Breast epithelium (tissue), 4 donors: ENCODE data around the gene NCOR2. TPM values are rescaled to one million over a fixed set of nuclear protein-coding genes. Genes with fewer than 3 reads are reported as not detected.

ENCODE experiments used
- DNase-seq, 2 donors: peaks; one replicate each; pipeline ENCODE4 v3.0.0-alpha.2; 2019; ENCODE audit warnings: low spot score in 2 of 2
- H3K27ac ChIP-seq, 2 donors: fragments of 200-600 bp; sonication (generic) in 1 of 2; one replicate each; pipeline ENCODE4 v1.5.1; 2016 to 2019; ENCODE audit warnings: mild to moderate bottlenecking in 1 of 2
- H3K27me3 ChIP-seq, 2 donors: fragments of 200-600 bp; sonication (generic) in 1 of 2; one replicate each; pipeline versions ENCODE4 v1.5.1 to v1.6.0; 2017 to 2019; ENCODE audit warnings: control low read depth in 1 of 2, mild to moderate bottlenecking in 1 of 2
- H3K36me3 ChIP-seq: fragments of 200-600 bp; one replicate; pipeline ENCODE4 v1.5.1; 2019
- H3K4me1 ChIP-seq, 2 donors: fragments of 200-600 bp; sonication (generic); one replicate each; pipeline ENCODE4 v1.5.1; 2016 to 2019; ENCODE audit warnings: control low read depth in 1 of 2
- H3K4me3 ChIP-seq, 3 donors: fragments of 200-600 bp; sonication (generic); 1 replicate in 2 of 3; 2 replicates in 1 of 3; pipeline ENCODE4 v1.5.1; 2016 to 2019; ENCODE audit warnings: mild to moderate bottlenecking in 3 of 3, moderate library complexity in 2 of 3
- H3K9me3 ChIP-seq, 2 donors: fragments of 200-600 bp; sonication (generic) in 1 of 2; one replicate each; pipeline ENCODE4 v1.5.1; 2016 to 2019; ENCODE audit warnings: control low read depth in 1 of 2
- CTCF ChIP-seq, 3 donors: fragments of 450-650 bp; IDR thresholded peaks; one replicate each; pipeline ENCODE4 v1.5.1; 2016 to 2017; ENCODE audit warnings: antibody characterized with exemption in 3 of 3, mild to moderate bottlenecking in 3 of 3, moderate library complexity in 3 of 3
- POLR2A ChIP-seq: fragments of 450-650 bp; IDR thresholded peaks from one replicate; pipeline ENCODE4 v1.6.1; 2016; ENCODE audit warnings: antibody characterized with exemption, mild to moderate bottlenecking, moderate library complexity
- POLR2AphosphoS5 ChIP-seq, 3 donors: sonication (generic); formaldehyde crosslinking; IDR thresholded peaks; one replicate each; pipeline ENCODE4 v1.6.1; 2017; ENCODE audit warnings: antibody characterized with exemption in 3 of 3
- intact Hi-C: fragments of 100-400 bp; cut with DNase I; formaldehyde crosslinking; loops from one replicate; pipeline ENCODE4 v1.15.1; 2023; ENCODE audit warnings: low total_unique reads
- total RNA-seq, 3 donors: library from RNA; depleted of rRNA; stranded (reverse); fragments of >200 nt; gene quantifications; one replicate each; pipeline ENCODE4 v1.1.0, GENCODE V29; 2016

The NCOR2 gene
- total RNA-seq, 3 donors from 2014 or later: 58.4 to 83.9 (median 71.7) TPM

DNA sequence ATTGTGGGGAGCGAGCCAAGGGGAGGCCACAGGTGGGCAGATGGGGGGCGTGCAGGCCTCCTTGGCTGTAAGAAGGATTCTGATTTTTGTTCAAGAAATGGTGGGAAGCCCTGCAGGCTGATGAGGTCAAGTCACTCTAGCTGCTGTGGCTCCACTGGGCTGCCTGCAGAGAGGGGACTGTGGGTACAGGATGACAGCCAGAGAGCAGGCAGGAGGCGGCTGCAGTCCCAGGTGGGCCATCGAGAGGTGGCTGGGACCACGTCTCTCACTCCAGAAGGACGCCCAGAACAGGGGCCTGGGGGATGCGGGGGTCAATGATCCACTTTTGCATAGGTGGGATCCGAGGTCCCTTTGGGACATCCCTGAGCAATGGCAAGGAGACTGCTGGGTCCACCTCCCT, 9.1 kb downstream of the NCOR2 start:
- no peak for DNase-seq
- Histone ChIP-seq H3K4me1 (peaks cover 4 to 16% of the 10 kb centered on the region in 2 donors), H3K4me3 (no peak overlapping the region), H3K27ac (peak overlapping the region; percentile 13 to 19), H3K27me3 (no peaks in the 10 kb centered on the region), H3K36me3 (no peaks in the 10 kb centered on the region), H3K9me3 (no peaks in the 10 kb centered on the region)
- intact Hi-C loops: no loop called here
- TF ChIP-seq POLR2AphosphoS5 (IDR thresholded peaks at IDR 0.05) (no peak), CTCF (IDR thresholded peaks at IDR 0.05) (no peak), POLR2A (no peak)

- H3K4me1 ChIP-seq: peaks cover 4 to 16% of the 10 kb centered on the region in 2 donors
- H3K27me3 ChIP-seq: no peaks in the 10 kb centered on the region
- no peaks in the 10 kb centered on the region for H3K9me3 ChIP-seq
- H3K36me3 ChIP-seq: no peaks in the 10 kb centered on the region
- peak overlapping the region in 1 of 2 donors; percentile 19 for H3K27ac ChIP-seq
- TF ChIP-seq POLR2AphosphoS5 (IDR thresholded peaks at IDR 0.05) (no peak), CTCF (IDR thresholded peaks at IDR 0.05) (no peak), POLR2A (no peak)
- DNase-seq: no peak
- H3K4me3 ChIP-seq: no peak overlapping the region
- intact Hi-C loops: no loop called here
These were observed 9.7 kb downstream of the NCOR2 start for GRCh38 chr12:124557518-124558223.

- intact Hi-C loops: no loop called here
- H3K4me3 ChIP-seq: no peak overlapping the region
- peaks cover 4 to 16% of the 10 kb centered on the region in 2 donors for H3K4me1 ChIP-seq
- TF ChIP-seq CTCF (IDR thresholded peaks at IDR 0.05) (no peak), POLR2A (no peak), POLR2AphosphoS5 (IDR thresholded peaks at IDR 0.05) (no peak)
- DNase-seq: no peak
- H3K27me3 ChIP-seq: no peaks in the 10 kb centered on the region
- H3K27ac ChIP-seq: peak overlapping the region in 1 of 2 donors; percentile 5
- no peaks in the 10 kb centered on the region for H3K9me3 ChIP-seq
- no peaks in the 10 kb centered on the region for H3K36me3 ChIP-seq
These were observed 10.4 kb downstream of the NCOR2 start for GRCh38 chr12:124556896-124557501.

DNA sequence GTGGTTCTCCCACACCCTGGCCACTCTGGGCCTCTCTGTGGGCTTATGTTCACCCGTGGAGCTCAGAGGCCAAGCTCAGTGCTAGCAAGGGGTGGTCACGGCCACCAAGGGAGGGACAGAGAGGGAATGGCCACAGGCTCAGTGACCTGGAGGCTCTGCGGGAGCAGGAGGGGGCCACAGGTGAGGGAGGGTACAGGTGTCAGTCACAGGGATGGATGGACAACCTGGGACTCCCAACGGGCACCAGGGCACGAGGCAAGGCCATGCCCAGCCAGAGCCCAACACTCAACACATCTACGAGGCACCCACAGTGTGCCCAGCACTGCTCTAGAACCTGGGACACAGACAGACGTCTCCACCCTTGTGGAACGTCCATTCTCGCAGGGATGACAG, 11.3 kb downstream of the NCOR2 start:
- no peak overlapping the region for H3K4me3 ChIP-seq
- H3K4me1 ChIP-seq: peaks cover 4 to 23% of the 10 kb centered on the region in 2 donors
- intact Hi-C loops: no loop called here
- no peaks in the 10 kb centered on the region for H3K36me3 ChIP-seq
- H3K27ac ChIP-seq: no peak overlapping the region
- no peaks in the 10 kb centered on the region for H3K27me3 ChIP-seq
- H3K9me3 ChIP-seq: no peaks in the 10 kb centered on the region
- DNase-seq: no peak
- TF ChIP-seq POLR2AphosphoS5 (IDR thresholded peaks at IDR 0.05): no peak
- no peak for TF ChIP-seq CTCF (IDR thresholded peaks at IDR 0.05)
- TF ChIP-seq POLR2A: no peak
